Chondrocyte (in vitro differentiated cells): Measurements from ENCODE around the gene PDE3B. TPM values are rescaled to one million over a fixed set of nuclear protein-coding genes. Genes with fewer than 3 reads are reported as not detected.
"Not testable (repeated sequence)": the region's sequence is repeated elsewhere in the genome, so short reads cannot be mapped to it uniquely, and the experiment has no call there.

Experiments
- DNase-seq: peaks from one replicate; pipeline ENCODE4 v3.0.0; 2021; ENCODE audit warnings: mixed read lengths, low spot score
- H3K27ac Mint-ChIP-seq: one replicate; pipeline ENCODE4 v1.8.0; 2021; ENCODE audit warnings: mild to moderate bottlenecking, moderate library complexity, mixed read lengths; ENCODE audit not compliant: unreplicated experiment
- H3K27me3 Mint-ChIP-seq: 2 replicates; pipeline ENCODE4 v1.8.0; 2021; ENCODE audit warnings: low read depth, mixed read lengths
- H3K36me3 Mint-ChIP-seq: 2 replicates; pipeline ENCODE4 v1.8.0; 2021; ENCODE audit warnings: low read depth, mixed read lengths
- H3K4me1 Mint-ChIP-seq: 2 replicates; pipeline ENCODE4 v1.8.0; 2021; ENCODE audit warnings: low read depth, mild to moderate bottlenecking, mixed read lengths
- H3K4me3 Mint-ChIP-seq: one replicate; pipeline ENCODE4 v1.8.0; 2021; ENCODE audit warnings: mild to moderate bottlenecking, moderate library complexity, mixed read lengths; ENCODE audit not compliant: unreplicated experiment
- H3K9me3 Mint-ChIP-seq: 2 replicates; pipeline ENCODE4 v1.8.0; 2021; ENCODE audit warnings: low read depth, mixed read lengths
- CTCF ChIP-seq: fragments of 200-600 bp; sonication (generic); IDR thresholded peaks from 2 replicates; pipeline ENCODE4 v1.5.0; 2021; ENCODE audit warnings: antibody characterized with exemption, mild to moderate bottlenecking, moderate library complexity
- total RNA-seq: library from RNA; stranded (reverse); gene quantifications from 3 replicates; pipeline ENCODE4 v1.2.1, GENCODE V29; 2021

The PDE3B gene
- total RNA-seq, 1 donor from 2014 or later: 0.47 TPM

GRCh38 chr11:14774721-14775120 lies 131.1 kb downstream of the PDE3B start:
- Mint-ChIP-seq H3K9me3 (peaks cover 15% of the 10 kb centered on the region), H3K27me3 (peaks cover 4% of the 10 kb centered on the region), H3K36me3 (peaks cover 3% of the 10 kb centered on the region), H3K4me1 (no peaks in the 10 kb centered on the region), H3K27ac (no peak overlapping the region), H3K4me3 (no peak overlapping the region)
- no peak for DNase-seq
- TF ChIP-seq CTCF: no peak

- H3K27ac Mint-ChIP-seq: no peak overlapping the region
- peaks cover 7% of the 10 kb centered on the region for H3K27me3 Mint-ChIP-seq
- H3K4me3 Mint-ChIP-seq: no peak overlapping the region
- no peak for DNase-seq
- H3K36me3 Mint-ChIP-seq: peaks cover 3% of the 10 kb centered on the region
- H3K4me1 Mint-ChIP-seq: no peaks in the 10 kb centered on the region
- peaks cover 15% of the 10 kb centered on the region for H3K9me3 Mint-ChIP-seq
- no peak for TF ChIP-seq CTCF
Measured at GRCh38 chr11:14775897-14776296, 132.3 kb downstream of the PDE3B start.

- not testable (repeated sequence) for H3K36me3 Mint-ChIP-seq, H3K4me1 Mint-ChIP-seq, DNase-seq, H3K27ac Mint-ChIP-seq, H3K4me3 Mint-ChIP-seq, H3K27me3 Mint-ChIP-seq
- peaks cover 26% of the 10 kb centered on the region for H3K9me3 Mint-ChIP-seq
Measured at GRCh38 chr11:14778460-14778859, 134.9 kb downstream of the PDE3B start.

- Mint-ChIP-seq H3K27ac (no peak overlapping the region), H3K4me3 (no peak overlapping the region), H3K4me1 (no peaks in the 10 kb centered on the region), H3K27me3 (peaks cover 7% of the 10 kb centered on the region), H3K9me3 (peaks cover 17% of the 10 kb centered on the region), H3K36me3 (peaks cover 3% of the 10 kb centered on the region)
- TF ChIP-seq CTCF: no peak
- DNase-seq: no peak
Measured at GRCh38 chr11:14783788-14784187, 140.2 kb downstream of the PDE3B start.

GRCh38 chr11:14784230-14784629 lies 140.6 kb downstream of the PDE3B start:
- Mint-ChIP-seq H3K4me3 (no peak overlapping the region), H3K4me1 (no peaks in the 10 kb centered on the region), H3K27ac (no peak overlapping the region), H3K27me3 (peaks cover 3% of the 10 kb centered on the region), H3K9me3 (peaks cover 14% of the 10 kb centered on the region), H3K36me3 (no peaks in the 10 kb centered on the region)
- no peak for DNase-seq
- no peak for TF ChIP-seq CTCF

GRCh38 chr11:14789879-14790484 lies 146.4 kb downstream of the PDE3B start:
- DNase-seq: no peak
- peak; percentile 86 for TF ChIP-seq CTCF
- Mint-ChIP-seq H3K27me3 (no peaks in the 10 kb centered on the region), H3K27ac (no peak overlapping the region), H3K36me3 (no peaks in the 10 kb centered on the region), H3K9me3 (no peaks in the 10 kb centered on the region), H3K4me1 (no peaks in the 10 kb centered on the region), H3K4me3 (no peak overlapping the region)
